ENCODE measurements around the gene DNAJC7. TPM values are rescaled to one million over a fixed set of nuclear protein-coding genes. Genes with fewer than 3 reads are reported as not detected.

The DNAJC7 gene
- total RNA-seq, 1 experiment from 2014 or later = 94.6 TPM

- TF ChIP-seq CTCF (conservative IDR thresholded peaks at IDR 0.05; ENCODE audit: low read depth, low read length) (no peak), EZH2 (IDR thresholded peaks at IDR 0.05; ENCODE audit: borderline replicate concordance, low read depth, low read length, poor library complexity, severe bottlenecking) (no peak)
- ChIA-PET POLR2A (ENCODE audit: low non-redundant PET) (no interaction called here), CTCF (interaction anchor here (0.5 kb wide), 1 partner anchor 39 kb away, joined by 3 read pairs; no protein-coding TSS in a partner anchor)
- no peak for DNase-seq (ENCODE audit: low spot score)
- no peak overlapping the region for H3K27ac ChIP-seq (ENCODE audit: low read depth, low read length, poor library complexity, severe bottlenecking)
- no peaks in the 10 kb centered on the region for H3K27me3 ChIP-seq (replicated peaks; ENCODE audit: insufficient read depth, low read depth, low read length, poor library complexity)
- no peaks in the 10 kb centered on the region for H3K9me3 ChIP-seq (ENCODE audit: low read depth, low read length, poor library complexity, severe bottlenecking)
- no peak overlapping the region for H3K4me3 ChIP-seq (ENCODE audit: low read depth, low read length, poor library complexity, severe bottlenecking)
- intact Hi-C loops (cut with micrococcal nuclease; ENCODE audit: unreplicated experiment) = no loop called here
- no TSS peak for BruUV-seq (replicated peaks)
- H3K36me3 ChIP-seq (ENCODE audit: insufficient read depth, low read length, poor library complexity, severe bottlenecking) = peaks cover 8% of the 10 kb centered on the region
- no peaks in the 10 kb centered on the region for H3K4me1 ChIP-seq (ENCODE audit: insufficient read depth, low read length, poor library complexity, severe bottlenecking)
These were observed 14.4 kb downstream of the DNAJC7 start for GRCh38 chr17:42002792-42003301.

GRCh38 chr17:42002175-42002791, 15.0 kb downstream of the DNAJC7 start:
- H3K36me3 ChIP-seq (ENCODE audit: insufficient read depth, low read length, poor library complexity, severe bottlenecking) = peaks cover 8% of the 10 kb centered on the region
- CTCF ChIA-PET = interaction anchor here (0.5 kb wide), 1 partner anchor 38 kb away, joined by 3 read pairs; no protein-coding TSS in a partner anchor

GRCh38 chr17:42001729-42002128, 15.5 kb downstream of the DNAJC7 start:
- no TSS peak for BruUV-seq (replicated peaks)
- Histone ChIP-seq H3K36me3 (ENCODE audit: insufficient read depth, low read length, poor library complexity, severe bottlenecking) (peaks cover 12% of the 10 kb centered on the region), H3K27me3 (replicated peaks; ENCODE audit: insufficient read depth, low read depth, low read length, poor library complexity) (no peaks in the 10 kb centered on the region), H3K4me3 (ENCODE audit: low read depth, low read length, poor library complexity, severe bottlenecking) (no peak overlapping the region), H3K27ac (ENCODE audit: low read depth, low read length, poor library complexity, severe bottlenecking) (no peak overlapping the region), H3K9me3 (ENCODE audit: low read depth, low read length, poor library complexity, severe bottlenecking) (no peaks in the 10 kb centered on the region), H3K4me1 (ENCODE audit: insufficient read depth, low read length, poor library complexity, severe bottlenecking) (no peaks in the 10 kb centered on the region)
- no peak for TF ChIP-seq EZH2 (IDR thresholded peaks at IDR 0.05; ENCODE audit: borderline replicate concordance, low read depth, low read length, poor library complexity, severe bottlenecking)
- TF ChIP-seq CTCF (conservative IDR thresholded peaks at IDR 0.05; ENCODE audit: low read depth, low read length) = no peak
- DNase-seq (ENCODE audit: low spot score) = no peak
- intact Hi-C loops (cut with micrococcal nuclease; ENCODE audit: unreplicated experiment) = no loop called here
- ChIA-PET POLR2A (ENCODE audit: low non-redundant PET) (no interaction called here), CTCF (no interaction called here)

More at GRCh38 chr17:42002175-42002791, 15.0 kb downstream of the DNAJC7 start:
- no peaks in the 10 kb centered on the region for H3K9me3 ChIP-seq (ENCODE audit: low read depth, low read length, poor library complexity, severe bottlenecking)
- BruUV-seq (replicated peaks) = no TSS peak
- no peak overlapping the region for H3K4me3 ChIP-seq (ENCODE audit: low read depth, low read length, poor library complexity, severe bottlenecking)
- POLR2A ChIA-PET (ENCODE audit: low non-redundant PET) = no interaction called here
- no peaks in the 10 kb centered on the region for H3K27me3 ChIP-seq (replicated peaks; ENCODE audit: insufficient read depth, low read depth, low read length, poor library complexity)
- no peak overlapping the region for H3K27ac ChIP-seq (ENCODE audit: low read depth, low read length, poor library complexity, severe bottlenecking)
- H3K4me1 ChIP-seq (ENCODE audit: insufficient read depth, low read length, poor library complexity, severe bottlenecking) = no peaks in the 10 kb centered on the region
- intact Hi-C loops (cut with micrococcal nuclease; ENCODE audit: unreplicated experiment) = no loop called here
- no peak for DNase-seq (ENCODE audit: low spot score)
- TF ChIP-seq CTCF (conservative IDR thresholded peaks at IDR 0.05; ENCODE audit: low read depth, low read length) (no peak), EZH2 (IDR thresholded peaks at IDR 0.05; ENCODE audit: borderline replicate concordance, low read depth, low read length, poor library complexity, severe bottlenecking) (no peak)

Measured in A673 (cell line).